Lung (tissue), 16 donors: ENCODE results near the gene RNGTT. TPM values are rescaled to one million over a fixed set of nuclear protein-coding genes. Genes with fewer than 3 reads are reported as not detected.

Source experiments
- ATAC-seq: fragments of 200-7000 bp; cut with Tn5 transposase; one replicate; pipeline ENCODE4 v1.9.1; 2020; ENCODE audit warnings: moderate number of reproducible peaks; ENCODE audit not compliant: insufficient read depth, low FRiP score
- DNase-seq, 3 donors: peaks; one replicate each; pipeline ENCODE4 v3.0.0-alpha.2; 2013 to 2017
- H3K27ac ChIP-seq, 2 donors: one replicate each; pipeline ENCODE4 v1.5.1; 2013; ENCODE audit warnings: mild to moderate bottlenecking in 2 of 2, moderate library complexity in 2 of 2, control low read depth in 1 of 2, inconsistent platforms in 1 of 2, low read depth in 1 of 2, low read length in 1 of 2
- H3K27me3 ChIP-seq, 3 donors: one replicate each; pipeline ENCODE4 v1.5.1; 2013; ENCODE audit warnings: low read length in 2 of 3; ENCODE audit not compliant: control insufficient read depth in 3 of 3, insufficient read depth in 3 of 3
- H3K36me3 ChIP-seq, 4 donors: one replicate each; pipeline ENCODE4 v1.5.1; 2013; ENCODE audit warnings: low read length in 4 of 4, mild to moderate bottlenecking in 1 of 4, moderate library complexity in 1 of 4; ENCODE audit not compliant: control insufficient read depth in 4 of 4, insufficient read depth in 4 of 4
- H3K4me1 ChIP-seq, 5 donors: one replicate each; pipeline ENCODE4 v1.5.1; 2013; ENCODE audit warnings: low read length in 5 of 5, mild to moderate bottlenecking in 2 of 5, moderate library complexity in 1 of 5; ENCODE audit not compliant: control insufficient read depth in 5 of 5, insufficient read depth in 5 of 5
- H3K4me3 ChIP-seq: one replicate; pipeline ENCODE4 v1.5.1; 2013; ENCODE audit warnings: mild to moderate bottlenecking, control low read depth, moderate library complexity
- H3K9ac ChIP-seq, 2 donors: one replicate each; pipeline ENCODE4 v1.5.1; 2013; ENCODE audit warnings: low read length in 2 of 2, control low read depth in 1 of 2; ENCODE audit not compliant: insufficient read depth in 1 of 2
- H3K9me3 ChIP-seq, 4 donors: one replicate each; pipeline ENCODE4 v1.5.1; 2013; ENCODE audit warnings: low read length in 3 of 4, mild to moderate bottlenecking in 1 of 4, moderate library complexity in 1 of 4; ENCODE audit not compliant: control insufficient read depth in 4 of 4, insufficient read depth in 3 of 4
- WGBS, 2 donors: extraction: QIAGEN DNeasy Blood & Tissue Kit; methylation state at CpG; one replicate each; pipeline ENCODE4 v1.1.7; 2013; 5-methylcytosine and 5-hydroxymethylcytosine counted together
- long read RNA-seq, 5 donors: transcript quantifications; one replicate each; lab custom pipeline, GENCODE V29; 2026
- polyA plus RNA-seq, 2 donors: library from polyadenylated mRNA; stranded (reverse); fragments of 200-250 nt; gene quantifications; one replicate each; pipeline ENCODE4 v1.2.1, GENCODE V29; 2013
- total RNA-seq, 2 donors: library from RNA; depleted of rRNA in 1 of 2; stranded (reverse); fragments of >200 nt in 1 of 2; gene quantifications; one replicate each; pipeline ENCODE4 v1.2.1, GENCODE V29; 2014 to 2021
- TF ChIP-seq, protein P1 (sequence below): IDR thresholded peaks from 2 replicates; pipeline ENCODE4 v1.5.1; 2012; ENCODE audit warnings: mild to moderate bottlenecking; ENCODE audit errors: control extremely low read depth, extremely low read depth
- donor health status: control.
- donor health status: control.
- donor health status: Bipolar disorder and iron deficiency.
- donor health status: healthy.
- donor health status: DM: yes; HTN: yes; CAD: no.

RNGTT gene
- total RNA-seq: 10 to 100 TPM; 12.3 to 25.0 TPM
- 1 to 10 TPM; 3.0 to 6.1 TPM for polyA plus RNA-seq
- long read RNA-seq, donor 1, full-length matches to known transcripts: 4 of 4 reads
- long read RNA-seq, donor 1, partial matches to known transcripts: 0 of 4 reads
- long read RNA-seq, donor 1, other reads (novel, unspliced or antisense): 0 of 4 reads
- long read RNA-seq, donor 2: 0 reads
- long read RNA-seq, donor 3, full-length matches to known transcripts: 3 of 3 reads
- long read RNA-seq, donor 3, partial matches to known transcripts: 0 of 3 reads
- long read RNA-seq, donor 3, other reads (novel, unspliced or antisense): 0 of 3 reads
- long read RNA-seq, donor 4, full-length matches to known transcripts: 1 of 1 reads
- long read RNA-seq, donor 4, partial matches to known transcripts: 0 of 1 reads
- long read RNA-seq, donor 4, other reads (novel, unspliced or antisense): 0 of 1 reads
- long read RNA-seq, donor 5, full-length matches to known transcripts: 2 of 2 reads
- long read RNA-seq, donor 5, partial matches to known transcripts: 0 of 2 reads
- long read RNA-seq, donor 5, other reads (novel, unspliced or antisense): 0 of 2 reads

DNA sequence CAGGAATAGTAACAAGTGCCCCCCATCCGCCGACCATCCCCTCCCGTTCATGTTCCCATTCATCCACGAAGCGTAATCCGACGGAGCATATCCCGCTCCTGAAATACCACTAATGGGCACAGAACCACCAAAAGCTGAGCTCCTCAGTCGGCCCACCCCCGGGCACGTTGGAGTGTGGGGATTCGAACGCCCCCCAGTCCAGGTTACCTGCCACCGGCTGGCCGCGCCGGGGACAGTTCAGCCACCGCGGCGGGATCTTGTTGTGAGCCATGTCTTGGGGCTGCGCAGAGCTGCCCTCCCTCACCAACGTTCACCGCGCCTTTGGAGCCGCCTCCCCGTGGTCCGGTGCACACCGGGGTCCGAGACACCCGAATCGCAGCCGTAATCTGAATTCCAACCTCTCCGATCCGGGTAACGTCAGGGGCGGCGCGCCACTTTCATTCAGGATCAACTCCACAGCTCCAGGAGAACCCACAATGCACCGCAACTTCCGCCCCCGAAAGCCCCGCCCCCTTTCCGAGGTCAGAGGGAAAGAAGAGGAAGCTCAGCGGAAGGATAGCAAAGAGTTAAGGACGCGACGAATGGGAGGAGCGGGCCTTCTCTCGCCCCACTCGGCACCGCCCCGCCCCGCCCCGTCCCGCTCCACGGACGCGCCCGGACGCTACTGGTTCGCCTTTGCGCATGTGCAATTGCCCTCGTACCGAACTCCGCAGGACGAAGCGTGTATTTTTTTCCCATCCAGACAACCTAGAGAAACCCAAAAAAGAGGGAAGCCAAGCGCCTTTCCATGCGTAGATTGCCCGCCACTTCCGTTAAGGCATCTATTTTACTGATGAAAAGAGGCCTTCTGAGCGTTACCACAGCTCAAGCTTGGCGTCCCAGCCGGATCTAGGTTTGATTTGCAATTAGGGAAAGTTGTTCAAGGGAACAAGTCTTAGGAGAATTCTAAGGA is at the start of gene RNGTT:
Gene RNGTT (minus strand): TSS at position 480 of the 952 bp plus-strand sequence. CDS start 209 bp downstream, at position 271.
- TF ChIP-seq, protein P1, sequence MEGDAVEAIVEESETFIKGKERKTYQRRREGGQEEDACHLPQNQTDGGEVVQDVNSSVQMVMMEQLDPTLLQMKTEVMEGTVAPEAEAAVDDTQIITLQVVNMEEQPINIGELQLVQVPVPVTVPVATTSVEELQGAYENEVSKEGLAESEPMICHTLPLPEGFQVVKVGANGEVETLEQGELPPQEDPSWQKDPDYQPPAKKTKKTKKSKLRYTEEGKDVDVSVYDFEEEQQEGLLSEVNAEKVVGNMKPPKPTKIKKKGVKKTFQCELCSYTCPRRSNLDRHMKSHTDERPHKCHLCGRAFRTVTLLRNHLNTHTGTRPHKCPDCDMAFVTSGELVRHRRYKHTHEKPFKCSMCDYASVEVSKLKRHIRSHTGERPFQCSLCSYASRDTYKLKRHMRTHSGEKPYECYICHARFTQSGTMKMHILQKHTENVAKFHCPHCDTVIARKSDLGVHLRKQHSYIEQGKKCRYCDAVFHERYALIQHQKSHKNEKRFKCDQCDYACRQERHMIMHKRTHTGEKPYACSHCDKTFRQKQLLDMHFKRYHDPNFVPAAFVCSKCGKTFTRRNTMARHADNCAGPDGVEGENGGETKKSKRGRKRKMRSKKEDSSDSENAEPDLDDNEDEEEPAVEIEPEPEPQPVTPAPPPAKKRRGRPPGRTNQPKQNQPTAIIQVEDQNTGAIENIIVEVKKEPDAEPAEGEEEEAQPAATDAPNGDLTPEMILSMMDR: no peak
- Histone ChIP-seq H3K9ac (peak within 1 kb of the TSS; percentile 75 to 94), H3K27me3 (no peaks in the 10 kb centered on the region), H3K36me3 (peaks cover 0 to 4% (median 0%) of the 10 kb centered on the region in 4 donors), H3K9me3 (no peaks in the 10 kb centered on the region), H3K27ac (peak within 1 kb of the TSS; percentile 92), H3K4me1 (peaks cover 0 to 7% (median 5%) of the 10 kb centered on the region in 5 donors), H3K4me3 (peak within 1 kb of the TSS; percentile 97)
- 0% methylated on average over 72 to 74 of the region's 74 CpGs for WGBS, 2 donors
- DNase-seq (peak; percentile 99), ATAC-seq (peak; percentile 100)

DNA sequence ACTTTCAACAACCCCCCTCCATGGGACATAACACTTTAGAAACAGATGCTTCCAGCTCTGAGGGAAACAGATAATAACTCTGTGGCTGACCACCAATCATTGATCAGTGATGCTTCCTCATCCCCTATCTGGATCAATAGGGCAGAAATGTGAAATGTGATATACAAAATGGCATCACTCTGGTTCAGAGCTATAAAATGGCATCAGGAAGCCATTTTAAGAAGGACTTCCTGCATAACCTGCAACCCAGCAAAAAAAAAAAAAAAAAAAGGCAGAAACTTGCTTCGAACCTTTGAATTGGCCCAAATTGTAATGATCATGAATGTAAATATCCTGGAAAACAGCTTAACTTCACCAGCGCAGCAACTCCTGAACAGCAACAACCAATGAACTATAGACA is 48.0 kb upstream of the RNGTT start:
- no peak overlapping the region for H3K9ac ChIP-seq
- no peaks in the 10 kb centered on the region for H3K36me3 ChIP-seq
- H3K4me1 ChIP-seq: peaks cover 0 to 9% (median 0%) of the 10 kb centered on the region in 5 donors
- ATAC-seq (no peak), DNase-seq (no peak)
- WGBS, 2 donors: 88 to 93% methylated on average over 2 of the region's 2 CpGs
- no peaks in the 10 kb centered on the region for H3K9me3 ChIP-seq
- no peak overlapping the region for H3K4me3 ChIP-seq
- H3K27ac ChIP-seq: no peak overlapping the region
- H3K27me3 ChIP-seq: no peaks in the 10 kb centered on the region
- TF ChIP-seq, protein P1: no peak

DNA sequence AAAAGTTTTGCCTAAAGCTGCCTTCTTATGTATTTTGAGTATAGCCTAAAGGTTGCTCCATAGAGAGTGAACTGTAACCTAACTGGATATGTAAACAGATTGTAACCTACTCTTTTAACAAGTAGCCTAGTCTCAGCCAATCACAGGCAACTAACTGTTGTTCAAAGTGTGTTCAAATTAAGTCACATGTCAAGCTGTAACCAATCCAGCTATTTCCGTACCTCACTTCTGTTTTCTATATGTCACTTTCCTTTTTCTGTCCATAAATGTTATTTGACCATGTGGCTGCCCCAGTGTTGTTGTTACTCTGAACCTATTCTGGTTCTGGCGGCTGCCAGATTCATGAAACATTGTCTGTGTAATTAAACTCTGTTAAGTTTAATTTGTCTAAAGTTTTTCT is 47.4 kb upstream of the RNGTT start:
- H3K4me3 ChIP-seq: no peak overlapping the region
- WGBS, 2 donors: 62 to 93% methylated on average over 2 of the region's 2 CpGs
- no peak overlapping the region for H3K27ac ChIP-seq
- H3K4me1 ChIP-seq: peaks cover 0 to 9% (median 0%) of the 10 kb centered on the region in 5 donors
- no peak for DNase-seq
- no peaks in the 10 kb centered on the region for H3K9me3 ChIP-seq
- H3K36me3 ChIP-seq: no peaks in the 10 kb centered on the region
- TF ChIP-seq, protein P1: no peak
- H3K9ac ChIP-seq: no peak overlapping the region
- H3K27me3 ChIP-seq: no peaks in the 10 kb centered on the region
- ATAC-seq: no peak
